SU-DHL-6 (cell line): Measurements from ENCODE around the gene ADRA2B.

Experiments used
- H2AFZ ChIP-seq: fragments of 200-600 bp; sonication (generic); 2 replicates; pipeline ENCODE4 v1.6.1; 2014; ENCODE audit warnings: low read depth, mild to moderate bottlenecking, moderate library complexity, mixed read lengths, antibody characterized with exemption, low read length; ENCODE audit not compliant: severe bottlenecking
- H3F3A ChIP-seq: fragments of 200-600 bp; shearing (Covaris generic); 2 replicates; pipeline ENCODE4 v1.6.0; 2016; ENCODE audit warnings: antibody characterized with exemption, mild to moderate bottlenecking; ENCODE audit not compliant: insufficient read depth
- H3K27ac ChIP-seq: fragments of 200-600 bp; sonication (generic); 2 replicates; pipeline ENCODE4 v1.5.1; 2016; ENCODE audit warnings: low read depth, mild to moderate bottlenecking, low read length, moderate library complexity, mixed read lengths
- H3K27me3 ChIP-seq: fragments of 200-600 bp; sonication (generic), shearing (Covaris generic); 2 replicates; pipeline ENCODE4 v1.6.0; 2014; ENCODE audit warnings: mild to moderate bottlenecking, low read length
- H3K36me3 ChIP-seq: fragments of 200-600 bp; sonication (generic); 2 replicates; pipeline ENCODE4 v1.6.1; 2014; ENCODE audit warnings: mild to moderate bottlenecking, low read length, mixed read lengths
- H3K4me2 ChIP-seq: fragments of 300-600, 200-600 bp; shearing (Covaris generic), sonication (generic); 2 replicates; pipeline ENCODE4 v1.6.0; 2014; ENCODE audit warnings: low read length, low read depth, mild to moderate bottlenecking; ENCODE audit not compliant: poor library complexity, severe bottlenecking
- H3K4me3 ChIP-seq: fragments of 200-600 bp; sonication (generic); 2 replicates; pipeline ENCODE4 v1.5.1; 2014; ENCODE audit warnings: antibody characterized with exemption, low read length, mild to moderate bottlenecking, mixed read lengths; ENCODE audit not compliant: insufficient read depth, poor library complexity, severe bottlenecking
- H3K79me2 ChIP-seq: fragments of 200-600 bp; sonication (generic); 2 replicates; pipeline ENCODE4 v1.6.1; 2014; ENCODE audit warnings: mild to moderate bottlenecking, low read length, moderate library complexity; ENCODE audit not compliant: insufficient read depth
- H3K9ac ChIP-seq: fragments of 200-600 bp; sonication (generic); 2 replicates; pipeline ENCODE4 v1.7.0; 2014; ENCODE audit warnings: mild to moderate bottlenecking, low read length
- H3K9me2 ChIP-seq: fragments of 200-600 bp; sonication (generic); replicated peaks from 2 replicates; pipeline ENCODE4 v1.6.1; 2014; ENCODE audit warnings: low read length; ENCODE audit not compliant: insufficient read depth
- H3K9me3 ChIP-seq: fragments of 200-600 bp; sonication (generic); 2 replicates; pipeline ENCODE4 v1.6.1; 2014; ENCODE audit warnings: low read length, mixed read lengths; ENCODE audit not compliant: insufficient read depth
- H4K20me1 ChIP-seq: fragments of 200-600 bp; sonication (generic); 2 replicates; pipeline ENCODE4 v1.6.1; 2014; ENCODE audit warnings: low read depth, mild to moderate bottlenecking, antibody characterized with exemption, low read length, moderate library complexity, mixed read lengths
- CTCF ChIP-seq: fragments of 200-600 bp; sonication (generic); IDR thresholded peaks from one replicate; pipeline ENCODE4 v1.5.1; 2017; ENCODE audit warnings: antibody characterized with exemption, mild to moderate bottlenecking, low read length, moderate library complexity; ENCODE audit not compliant: insufficient read depth, poor library complexity, severe bottlenecking
- EZH2phosphoT487 ChIP-seq: fragments of 200-600 bp; sonication (generic), shearing (Covaris generic); conservative IDR thresholded peaks from 2 replicates; pipeline ENCODE4 v1.6.1; 2018; ENCODE audit warnings: mild to moderate bottlenecking, antibody characterized with exemption, low read length, moderate library complexity, mixed read lengths

The ADRA2B gene

DNA sequence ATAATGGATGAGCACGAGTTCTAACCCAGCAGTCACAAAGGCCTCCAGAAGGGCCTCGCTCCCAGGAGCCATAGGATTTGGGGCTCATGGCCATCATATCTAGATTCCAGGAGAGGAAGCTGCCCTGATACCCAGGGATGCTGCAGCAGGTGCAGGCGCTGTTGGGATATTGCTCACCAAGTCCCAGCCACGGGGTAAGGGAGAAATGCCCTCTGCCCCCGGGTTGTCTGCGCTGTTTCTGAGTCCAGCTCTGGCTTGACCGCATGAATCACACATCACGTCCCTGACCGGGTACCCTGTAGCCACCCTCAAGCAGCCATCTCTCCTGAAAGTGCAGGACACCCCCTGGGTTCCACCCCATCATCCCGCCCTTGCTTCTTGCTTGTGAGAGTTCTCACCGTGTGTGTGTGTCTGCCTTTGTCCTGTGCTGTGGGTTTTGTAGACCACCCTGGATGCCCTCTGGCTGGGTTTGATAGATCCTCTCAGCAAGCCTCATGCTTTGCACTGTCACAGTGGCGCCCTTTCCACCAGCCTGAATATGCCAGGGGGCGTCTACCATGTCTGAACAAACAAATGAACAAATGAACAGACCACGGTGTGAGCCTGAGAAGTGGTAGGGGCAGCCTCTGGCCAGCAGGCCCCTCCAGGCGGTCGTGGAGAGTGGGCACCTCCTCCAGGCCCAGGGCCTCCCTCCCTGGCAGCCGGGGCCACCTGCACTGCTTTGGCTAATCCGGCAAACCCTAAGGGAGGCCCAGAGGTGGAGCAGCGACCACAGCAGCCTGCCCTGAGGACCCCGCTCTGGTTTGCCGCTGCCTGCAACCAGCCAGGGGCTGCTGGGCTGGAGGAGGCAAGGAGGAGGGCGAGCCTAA, 32.1 kb downstream of the ADRA2B start:
- Histone ChIP-seq H3K79me2 (no peaks in the 10 kb centered on the region), H3K9ac (no peak overlapping the region), H3K4me3 (no peak overlapping the region)

DNA sequence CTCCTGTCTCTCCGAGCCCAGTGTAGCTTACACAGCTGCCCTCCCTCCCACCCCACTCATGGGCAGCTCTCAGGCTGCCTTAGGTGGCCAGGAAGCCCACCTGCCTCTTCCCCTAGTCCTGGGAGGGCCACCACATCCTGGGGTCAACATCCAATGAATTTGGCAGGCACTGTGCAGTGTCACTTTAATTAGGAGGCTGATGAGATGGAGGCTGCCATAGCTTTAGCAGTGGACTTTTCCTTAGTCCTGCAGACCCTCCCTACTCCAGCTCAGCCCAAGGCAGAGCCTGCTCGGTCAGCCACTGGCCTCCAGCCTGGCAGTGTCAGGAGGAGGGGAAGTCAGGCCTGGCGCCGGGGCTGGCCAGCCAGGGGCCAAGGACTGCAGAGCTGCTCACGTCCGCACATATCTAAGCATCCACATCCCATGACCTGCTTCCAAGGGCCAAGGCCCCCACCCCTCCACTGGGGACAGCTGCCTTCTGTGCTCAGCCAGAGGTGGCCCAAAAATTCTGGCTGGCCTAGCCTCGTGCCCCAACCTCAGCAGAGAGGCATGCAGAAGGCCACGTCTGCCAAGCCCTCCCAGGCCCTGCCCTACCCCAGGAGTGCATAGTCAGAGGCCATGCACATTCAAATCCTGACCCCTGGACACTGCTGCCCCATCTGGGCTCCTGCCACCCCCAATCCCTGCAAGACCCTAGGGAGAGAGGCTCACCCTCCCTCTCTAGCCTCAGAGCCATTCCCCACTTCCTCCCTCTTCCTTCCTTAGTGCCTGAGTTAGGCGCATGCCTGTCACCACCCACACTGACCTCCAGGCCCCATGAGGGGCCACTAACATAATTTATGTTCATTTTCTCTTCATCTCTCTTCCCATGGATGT, 33.1 kb downstream of the ADRA2B start:
- TF ChIP-seq EZH2phosphoT487 (no peak), CTCF (no peak)
- H3K27me3 ChIP-seq = no peaks in the 10 kb centered on the region
- H3K9me3 ChIP-seq = no peaks in the 10 kb centered on the region
- no peak overlapping the region for H2AFZ ChIP-seq
- no peak overlapping the region for H3K4me3 ChIP-seq
- no peaks in the 10 kb centered on the region for H4K20me1 ChIP-seq
- H3K9ac ChIP-seq = no peak overlapping the region
- no peak overlapping the region for H3K4me2 ChIP-seq
- no peaks in the 10 kb centered on the region for H3K36me3 ChIP-seq
- no peaks in the 10 kb centered on the region for H3K9me2 ChIP-seq
- H3K79me2 ChIP-seq = no peaks in the 10 kb centered on the region
- no peak overlapping the region for H3K27ac ChIP-seq
- no peaks in the 10 kb centered on the region for H3F3A ChIP-seq

More for the DNA sequence above, 32.1 kb downstream of the ADRA2B start:
- no peaks in the 10 kb centered on the region for H3K9me2 ChIP-seq
- H3K9me3 ChIP-seq = no peaks in the 10 kb centered on the region
- H4K20me1 ChIP-seq = no peaks in the 10 kb centered on the region
- H2AFZ ChIP-seq = no peak overlapping the region
- no peak overlapping the region for H3K27ac ChIP-seq
- H3K4me2 ChIP-seq = no peak overlapping the region
- no peaks in the 10 kb centered on the region for H3F3A ChIP-seq
- no peaks in the 10 kb centered on the region for H3K36me3 ChIP-seq
- no peaks in the 10 kb centered on the region for H3K27me3 ChIP-seq
- TF ChIP-seq CTCF (no peak), EZH2phosphoT487 (no peak)

- Histone ChIP-seq H3K9me3 (no peaks in the 10 kb centered on the region), H3K27me3 (no peaks in the 10 kb centered on the region), H3K27ac (no peak overlapping the region), H4K20me1 (no peaks in the 10 kb centered on the region), H3F3A (no peaks in the 10 kb centered on the region), H3K9me2 (no peaks in the 10 kb centered on the region), H3K9ac (no peak overlapping the region), H2AFZ (no peak overlapping the region), H3K79me2 (no peaks in the 10 kb centered on the region), H3K4me2 (no peak overlapping the region), H3K36me3 (no peaks in the 10 kb centered on the region), H3K4me3 (no peak overlapping the region)
- no peak for TF ChIP-seq CTCF
- no peak for TF ChIP-seq EZH2phosphoT487
These were observed 33.9 kb downstream of the ADRA2B start for GRCh38 chr2:96082211-96083063.
